GM21723 (cell line): ENCODE data around the gene NEK6.
"Not testable (repeated sequence)": the region's sequence is repeated elsewhere in the genome, so short reads cannot be mapped to it uniquely, and the experiment has no call there.

Experiments used
- ATAC-seq: cut with Tn5 transposase; IDR thresholded peaks from one replicate; pipeline ENCODE4 v1.9.1; 2021; ENCODE audit warnings: mild to moderate bottlenecking, moderate library complexity; ENCODE audit not compliant: unreplicated experiment

Gene NEK6

DNA sequence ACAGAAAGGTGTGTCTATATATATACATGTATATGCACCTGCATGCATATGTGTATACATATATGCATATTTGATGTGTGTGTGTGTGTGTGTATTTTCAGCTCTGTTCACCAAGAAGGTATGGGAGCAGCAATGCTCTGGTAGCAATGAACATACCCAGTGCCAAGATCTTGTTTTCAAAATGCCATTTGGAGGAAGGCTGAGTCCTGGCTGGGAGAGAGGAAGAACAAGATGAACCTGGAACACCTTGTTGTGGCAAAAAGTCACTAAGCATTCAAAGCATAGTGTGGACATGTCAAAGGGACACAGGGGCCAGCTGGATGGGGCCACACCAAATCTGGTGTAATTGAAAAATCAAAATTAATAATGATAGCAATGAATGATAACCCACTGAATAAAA is 31.8 kb upstream of the NEK6 start:
- ATAC-seq, result no peak

DNA sequence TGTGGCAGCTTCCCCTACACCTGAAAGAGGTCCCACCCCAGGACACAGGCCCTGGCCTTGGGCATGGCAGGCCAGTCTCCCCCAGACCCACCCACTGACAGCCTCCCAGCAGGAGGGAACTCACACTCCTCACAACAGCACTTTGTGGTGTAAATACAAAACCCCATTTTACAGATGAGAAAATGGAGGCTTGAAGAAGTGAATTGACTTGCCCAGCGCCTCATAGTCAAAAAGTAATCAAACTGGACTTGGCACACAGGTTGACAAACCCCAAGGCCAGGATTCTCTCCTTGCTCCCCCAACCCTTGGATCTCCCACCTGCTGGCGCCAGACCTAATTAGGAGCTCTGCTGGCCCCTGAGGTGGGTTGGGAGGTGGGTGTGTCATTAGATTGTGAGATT is 29.2 kb upstream of the NEK6 start:
- ATAC-seq, result no peak

- no peak for ATAC-seq
Observed at GRCh38 chr9:124231095-124231737, 26.5 kb upstream of the NEK6 start.

GRCh38 chr9:124238546-124239140 is 19.1 kb upstream of the NEK6 start:
- peak; percentile 14 for ATAC-seq

- ATAC-seq, result peak; percentile 79
Observed at GRCh38 chr9:124239249-124240073, 18.3 kb upstream of the NEK6 start.

DNA sequence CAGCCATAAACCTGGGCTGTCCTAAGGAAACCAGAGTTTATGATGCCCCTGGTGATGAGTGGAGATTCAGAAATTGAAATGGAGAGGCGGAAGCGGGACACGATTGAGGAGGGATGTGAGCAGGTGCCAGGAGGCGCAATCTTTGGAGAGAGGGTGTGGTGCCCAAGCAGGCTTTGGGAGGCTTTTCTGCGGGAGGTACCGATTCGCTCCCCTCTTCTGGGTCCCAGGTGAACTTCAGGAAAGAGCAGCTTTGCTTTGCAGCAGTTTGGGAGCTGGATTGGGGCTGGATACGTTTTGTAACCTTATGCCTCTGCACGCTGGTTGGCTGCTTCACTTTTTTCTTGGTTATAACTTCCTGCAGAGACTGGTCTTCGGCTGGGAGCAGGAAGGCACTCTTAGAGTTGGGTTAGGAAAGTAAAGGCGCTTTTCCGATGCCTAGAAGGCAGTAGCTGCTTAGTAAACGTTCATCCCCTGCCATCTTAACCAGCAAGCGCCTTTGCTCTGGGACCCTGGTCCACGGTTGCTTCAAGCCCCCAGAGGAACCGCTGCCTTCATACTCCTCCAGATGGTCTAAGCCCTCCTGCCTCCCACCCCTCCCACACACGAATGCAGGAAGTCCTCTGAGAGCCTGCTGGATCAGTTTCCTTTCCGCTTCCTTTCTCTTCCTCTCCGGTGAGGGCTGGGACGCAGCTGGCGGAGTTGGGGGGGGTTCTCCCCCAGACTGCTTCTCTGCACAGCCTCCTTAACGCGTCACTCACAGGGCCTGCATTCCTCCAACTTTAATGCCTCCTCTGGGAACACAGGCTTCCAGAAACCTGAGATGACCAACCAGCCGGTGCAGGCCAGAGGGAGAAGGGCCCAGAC is 15.2 kb upstream of the NEK6 start:
- no peak for ATAC-seq

- ATAC-seq, result not testable (repeated sequence)
Observed at GRCh38 chr9:124247393-124247792, 10.4 kb upstream of the NEK6 start.

DNA sequence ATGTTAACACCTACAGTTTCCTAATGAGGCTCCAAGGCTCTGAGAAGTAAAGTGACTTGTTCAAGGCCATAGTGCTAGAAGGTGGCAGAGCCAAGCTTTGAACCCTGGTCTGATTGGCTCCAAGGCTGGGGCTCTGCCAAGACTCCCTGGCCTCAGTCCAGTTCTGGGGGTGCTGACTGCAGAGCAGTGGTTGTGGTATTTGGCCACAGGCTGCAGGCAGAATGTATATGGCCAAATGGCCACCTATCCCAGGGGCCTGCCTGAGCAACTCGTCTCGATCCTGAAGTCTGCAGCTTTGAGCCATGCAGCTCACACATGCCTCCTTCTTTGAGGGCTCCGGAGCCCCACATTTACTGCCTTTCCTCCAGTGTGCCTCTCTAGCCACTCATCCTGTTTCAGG is 9.7 kb upstream of the NEK6 start:
- ATAC-seq, result no peak

DNA sequence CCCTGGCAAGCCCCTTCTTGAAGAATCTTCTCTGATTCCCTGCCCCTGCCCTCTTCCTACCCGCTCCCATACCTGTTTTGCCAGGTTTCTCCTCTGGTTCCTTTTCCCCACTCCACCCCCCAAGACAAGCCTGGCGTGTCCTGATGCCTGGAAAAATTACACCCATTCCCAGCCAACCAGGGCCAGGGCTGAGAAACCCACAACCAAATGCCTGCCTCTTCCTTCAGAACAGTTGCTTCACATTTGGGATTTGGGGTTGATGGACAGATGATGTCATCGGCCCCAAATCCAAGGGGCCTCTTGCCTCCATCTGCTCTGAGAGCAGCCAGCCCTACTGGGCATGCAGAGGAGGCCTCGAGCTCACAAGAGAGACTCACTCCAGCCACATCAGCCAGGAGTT is 8.8 kb upstream of the NEK6 start:
- no peak for ATAC-seq

- ATAC-seq, result no peak
Observed at GRCh38 chr9:124251204-124251603, 6.5 kb upstream of the NEK6 start.

DNA sequence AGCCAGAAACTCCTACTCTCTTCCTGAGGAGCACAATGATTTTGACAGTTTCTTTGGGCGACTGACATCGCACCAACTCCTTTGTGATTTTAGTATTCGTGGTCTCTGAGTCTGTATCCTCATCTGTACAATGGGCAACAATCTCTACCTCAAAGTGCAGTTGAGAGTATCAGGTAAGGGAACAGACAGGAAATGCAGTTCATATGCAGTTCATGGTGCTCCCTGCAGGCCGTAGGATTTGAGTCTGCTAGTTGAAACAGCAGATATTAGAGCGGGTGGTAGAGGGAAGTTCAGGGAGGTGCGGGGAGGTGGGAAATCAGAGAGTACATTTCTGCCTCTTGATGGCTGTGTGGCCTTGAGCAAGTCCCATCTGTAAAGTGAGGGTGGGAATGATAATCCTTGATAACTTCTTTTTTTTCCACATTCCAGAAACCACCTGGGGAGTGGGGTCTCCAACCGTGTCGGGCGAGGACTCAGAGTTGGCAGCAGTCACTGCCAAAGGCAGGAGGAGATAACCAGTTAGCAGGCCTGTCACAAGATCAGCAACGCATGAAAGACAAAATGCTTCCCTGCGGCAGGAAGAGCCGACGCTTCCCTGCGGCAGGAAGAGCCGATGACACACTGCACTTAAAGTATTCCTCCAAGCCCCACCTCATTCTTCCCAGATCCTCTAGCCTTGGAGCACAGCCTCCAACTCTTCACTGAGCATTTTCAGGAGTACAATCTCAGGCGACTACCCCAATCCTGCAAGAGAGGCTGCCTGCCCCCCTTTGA is 6.0 kb upstream of the NEK6 start:
- ATAC-seq, result no peak

- not testable (repeated sequence) for ATAC-seq
Observed at GRCh38 chr9:124252878-124253277, 4.9 kb upstream of the NEK6 start.

GRCh38 chr9:124254261-124254682 is 3.5 kb upstream of the NEK6 start:
- peak; percentile 66 for ATAC-seq

DNA sequence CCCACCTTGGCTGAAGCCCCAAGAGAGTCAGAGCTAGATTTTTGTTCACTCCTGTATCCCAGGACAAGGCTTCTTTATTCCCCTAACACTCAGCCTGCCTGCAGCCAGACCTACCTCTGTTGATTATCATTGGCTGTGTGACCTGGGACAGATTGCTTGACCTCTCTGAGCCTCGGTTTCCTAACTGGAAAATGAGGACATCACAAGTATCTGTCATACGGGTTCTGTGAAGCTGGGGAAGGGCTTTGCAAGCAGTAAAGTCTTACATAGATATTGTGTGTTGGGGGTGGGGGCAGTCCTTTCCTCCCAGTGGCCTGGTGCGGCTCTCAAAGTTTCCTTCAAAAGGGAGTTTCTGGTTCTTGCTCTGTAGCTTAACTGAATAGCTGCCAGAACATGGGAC is 2.5 kb upstream of the NEK6 start:
- ATAC-seq, result no peak

DNA sequence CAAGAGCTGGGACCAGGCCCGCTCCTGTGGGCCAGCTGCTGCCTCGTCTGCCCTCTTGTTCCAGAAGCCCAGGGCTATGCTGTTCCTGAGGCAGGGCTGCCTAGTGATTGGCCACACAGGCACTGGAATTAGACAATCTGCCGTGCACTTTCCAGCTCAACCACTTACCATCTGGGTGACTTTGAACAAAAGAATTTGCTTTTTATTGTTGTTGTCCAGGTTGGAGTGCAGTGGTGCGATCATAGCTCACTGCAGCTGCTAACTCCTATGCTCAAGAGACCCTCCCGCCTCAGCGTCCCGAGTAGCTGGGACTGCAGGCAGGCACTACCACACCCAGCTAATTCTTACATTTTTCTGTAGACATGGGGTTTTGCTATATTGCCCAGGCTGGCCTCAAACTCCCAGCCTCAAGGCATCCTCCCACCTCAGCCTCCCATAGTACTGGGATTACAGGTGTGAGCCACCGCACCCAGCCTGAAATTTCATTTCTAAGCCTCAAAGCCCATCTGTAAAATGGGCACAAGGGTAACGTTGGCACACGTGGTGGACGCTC is 1.2 kb upstream of the NEK6 start:
- no peak for ATAC-seq

- no peak for ATAC-seq
Observed at GRCh38 chr9:124257070-124257843, 492 bp upstream of the NEK6 start.

GRCh38 chr9:124258607-124259157 is 933 bp downstream of the NEK6 start:
- ATAC-seq, result no peak

DNA sequence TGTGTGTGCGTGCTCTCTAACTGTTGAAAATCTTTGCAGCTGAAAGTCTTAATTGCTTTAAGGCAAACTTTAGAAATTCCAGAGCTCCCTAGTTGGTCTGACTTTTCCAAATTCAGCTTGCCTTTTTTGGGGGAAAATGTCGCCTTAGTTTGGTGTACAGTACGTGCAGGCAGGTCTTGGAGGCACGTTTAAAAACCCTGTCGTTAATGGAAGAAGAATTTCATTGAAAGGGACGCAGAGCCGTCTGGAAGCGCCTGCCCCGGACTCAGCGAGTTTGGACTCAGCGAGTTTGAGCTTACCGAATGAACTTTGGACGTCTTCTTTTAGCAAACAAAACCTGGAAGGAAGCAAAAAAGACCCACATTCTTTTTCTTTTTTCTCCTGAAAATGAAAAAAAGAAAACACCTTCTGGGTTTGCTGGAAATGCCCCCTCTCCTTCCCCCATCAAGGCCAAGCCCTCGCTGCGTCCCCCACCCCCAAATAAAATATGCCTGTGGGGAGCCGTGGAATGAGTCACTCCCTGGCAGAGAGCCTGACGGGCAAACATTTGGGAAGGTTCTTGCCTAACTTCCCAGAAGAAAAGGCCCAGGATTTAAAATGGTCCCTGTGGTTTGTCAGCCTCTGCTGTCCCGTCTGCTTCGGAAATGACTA is 1.5 kb downstream of the NEK6 start:
- ATAC-seq, result no peak
